ENCODE results near the gene PNPLA8. TPM values are rescaled to one million over a fixed set of nuclear protein-coding genes. Genes with fewer than 3 reads are reported as not detected.
A peak's percentile ranks its signal among the peaks of the same experiment; 100 is the strongest.
"Not testable (repeated sequence)": the region's sequence is repeated elsewhere in the genome, so short reads cannot be mapped to it uniquely, and the experiment has no call there.

The PNPLA8 gene
- polyA plus RNA-seq, 4 donors: 32.4 to 44.4 (median 38.3) TPM

- DNase-seq (ENCODE audit: low read depth in 4 of 4, low spot score in 3 of 4): no peak
Measured at GRCh38 chr7:108479751-108480150, 46.2 kb downstream of the PNPLA8 start.

GRCh38 chr7:108479118-108479517 is 46.8 kb downstream of the PNPLA8 start:
- DNase-seq (ENCODE audit: low read depth in 4 of 4, low spot score in 3 of 4): no peak

- no peak for DNase-seq (ENCODE audit: low read depth in 4 of 4, low spot score in 3 of 4)
Measured at GRCh38 chr7:108468246-108468645, 57.7 kb downstream of the PNPLA8 start.

GRCh38 chr7:108467391-108467790 is 58.5 kb downstream of the PNPLA8 start:
- no peak for DNase-seq (ENCODE audit: low read depth in 4 of 4, low spot score in 3 of 4)

GRCh38 chr7:108466322-108466721 is 59.6 kb downstream of the PNPLA8 start:
- DNase-seq (ENCODE audit: low read depth in 4 of 4, low spot score in 3 of 4): not testable (repeated sequence)

- no peak for DNase-seq (ENCODE audit: low read depth in 4 of 4, low spot score in 3 of 4)
Measured at GRCh38 chr7:108464743-108465142, 61.2 kb downstream of the PNPLA8 start.

GRCh38 chr7:108463613-108464012 is 62.3 kb downstream of the PNPLA8 start:
- DNase-seq (ENCODE audit: low read depth in 4 of 4, low spot score in 3 of 4): no peak

GRCh38 chr7:108461840-108462239 is 64.1 kb downstream of the PNPLA8 start:
- DNase-seq (ENCODE audit: low read depth in 4 of 4, low spot score in 3 of 4): no peak

GRCh38 chr7:108460964-108461363 is 65.0 kb downstream of the PNPLA8 start:
- no peak for DNase-seq (ENCODE audit: low read depth in 4 of 4, low spot score in 3 of 4)

- peak in 1 of 4 donors; percentile 9 for DNase-seq (ENCODE audit: low read depth in 4 of 4, low spot score in 3 of 4)
Measured at GRCh38 chr7:108459922-108460551, 65.9 kb downstream of the PNPLA8 start.

- no peak for DNase-seq (ENCODE audit: low read depth in 4 of 4, low spot score in 3 of 4)
Measured at GRCh38 chr7:108457871-108458270, 68.1 kb downstream of the PNPLA8 start.

GRCh38 chr7:108456845-108457540 is 68.9 kb downstream of the PNPLA8 start:
- DNase-seq (ENCODE audit: low read depth in 4 of 4, low spot score in 3 of 4): no peak

- DNase-seq (ENCODE audit: low read depth in 4 of 4, low spot score in 3 of 4): peak; percentile 50 to 63 (median 56)
Measured at GRCh38 chr7:108455998-108456677, 69.8 kb downstream of the PNPLA8 start, which contains the start of gene NRCAM. NRCAM (minus strand) TSS chr7:108456436; CDS start chr7:108240064, 216,372 bp downstream.

- DNase-seq (ENCODE audit: low read depth in 4 of 4, low spot score in 3 of 4): peak in 1 of 4 donors; percentile 12
Measured at GRCh38 chr7:108455551-108455997, 70.4 kb downstream of the PNPLA8 start.

- peak in 1 of 4 donors; percentile 21 for DNase-seq (ENCODE audit: low read depth in 4 of 4, low spot score in 3 of 4)
Measured at GRCh38 chr7:108454674-108455550, 71.0 kb downstream of the PNPLA8 start.

GRCh38 chr7:108454317-108454673 is 71.6 kb downstream of the PNPLA8 start:
- DNase-seq (ENCODE audit: low read depth in 4 of 4, low spot score in 3 of 4): no peak

GRCh38 chr7:108453320-108453719 is 72.6 kb downstream of the PNPLA8 start:
- DNase-seq (ENCODE audit: low read depth in 4 of 4, low spot score in 3 of 4): no peak

GRCh38 chr7:108452707-108453106 is 73.2 kb downstream of the PNPLA8 start:
- no peak for DNase-seq (ENCODE audit: low read depth in 4 of 4, low spot score in 3 of 4)

- no peak for DNase-seq (ENCODE audit: low read depth in 4 of 4, low spot score in 3 of 4)
Measured at GRCh38 chr7:108451296-108451848, 74.6 kb downstream of the PNPLA8 start.

GRCh38 chr7:108450160-108450559 is 75.8 kb downstream of the PNPLA8 start:
- DNase-seq (ENCODE audit: low read depth in 4 of 4, low spot score in 3 of 4): no peak
